Measurements from ENCODE around the gene PPP1R13B. TPM values are rescaled to one million over a fixed set of nuclear protein-coding genes. Genes with fewer than 3 reads are reported as not detected.

PPP1R13B gene
- total and polyA plus RNA-seq, 12 donors, result 21.6 to 124 (median 75.5) TPM

DNA sequence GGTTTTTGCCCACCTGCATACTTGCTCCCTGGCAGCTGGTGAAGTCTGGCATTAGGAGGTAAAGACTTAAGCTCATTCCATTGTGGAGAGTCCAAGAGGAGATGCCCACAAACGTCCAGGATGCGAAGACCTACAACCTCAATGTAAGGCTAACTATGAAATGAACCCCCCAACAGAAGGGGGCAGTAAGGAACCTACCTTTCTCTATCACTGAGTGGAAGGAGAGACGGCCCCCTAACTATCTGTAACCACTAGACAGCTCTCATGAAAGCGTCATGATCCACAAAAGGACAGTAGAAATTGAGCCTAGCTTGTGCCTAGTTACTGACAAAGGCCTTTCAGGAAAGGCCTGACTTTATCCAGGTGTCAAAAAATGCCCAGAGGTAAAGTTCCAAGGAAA lies 76.5 kb downstream of the PPP1R13B start:
- Histone ChIP-seq H3K9me3 (peaks cover 0 to 8% (median 0%) of the 10 kb centered on the region in 11 donors), H3K36me3 (peaks cover 0 to 47% (median 0%) of the 10 kb centered on the region in 9 donors), H3K4me1 (peaks cover 0 to 32% (median 8%) of the 10 kb centered on the region in 9 donors), H3K4me3 (no peak overlapping the region), H3K27me3 (no peaks in the 10 kb centered on the region), H3K27ac (no peak overlapping the region)
- DNase-seq, result no peak
- WGBS, 2 donors, result 65 to 69% methylated on average over 4 of the region's 4 CpGs
- intact Hi-C loops (cut with DNase I), result no loop called here
- ATAC-seq, result peak in 1 of 8 donors; percentile 27
- TF ChIP-seq, protein P1, sequence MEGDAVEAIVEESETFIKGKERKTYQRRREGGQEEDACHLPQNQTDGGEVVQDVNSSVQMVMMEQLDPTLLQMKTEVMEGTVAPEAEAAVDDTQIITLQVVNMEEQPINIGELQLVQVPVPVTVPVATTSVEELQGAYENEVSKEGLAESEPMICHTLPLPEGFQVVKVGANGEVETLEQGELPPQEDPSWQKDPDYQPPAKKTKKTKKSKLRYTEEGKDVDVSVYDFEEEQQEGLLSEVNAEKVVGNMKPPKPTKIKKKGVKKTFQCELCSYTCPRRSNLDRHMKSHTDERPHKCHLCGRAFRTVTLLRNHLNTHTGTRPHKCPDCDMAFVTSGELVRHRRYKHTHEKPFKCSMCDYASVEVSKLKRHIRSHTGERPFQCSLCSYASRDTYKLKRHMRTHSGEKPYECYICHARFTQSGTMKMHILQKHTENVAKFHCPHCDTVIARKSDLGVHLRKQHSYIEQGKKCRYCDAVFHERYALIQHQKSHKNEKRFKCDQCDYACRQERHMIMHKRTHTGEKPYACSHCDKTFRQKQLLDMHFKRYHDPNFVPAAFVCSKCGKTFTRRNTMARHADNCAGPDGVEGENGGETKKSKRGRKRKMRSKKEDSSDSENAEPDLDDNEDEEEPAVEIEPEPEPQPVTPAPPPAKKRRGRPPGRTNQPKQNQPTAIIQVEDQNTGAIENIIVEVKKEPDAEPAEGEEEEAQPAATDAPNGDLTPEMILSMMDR (IDR thresholded peaks at IDR 0.05), result peak in 3 of 9 donors; percentile 12 to 22 (median 21)

DNA sequence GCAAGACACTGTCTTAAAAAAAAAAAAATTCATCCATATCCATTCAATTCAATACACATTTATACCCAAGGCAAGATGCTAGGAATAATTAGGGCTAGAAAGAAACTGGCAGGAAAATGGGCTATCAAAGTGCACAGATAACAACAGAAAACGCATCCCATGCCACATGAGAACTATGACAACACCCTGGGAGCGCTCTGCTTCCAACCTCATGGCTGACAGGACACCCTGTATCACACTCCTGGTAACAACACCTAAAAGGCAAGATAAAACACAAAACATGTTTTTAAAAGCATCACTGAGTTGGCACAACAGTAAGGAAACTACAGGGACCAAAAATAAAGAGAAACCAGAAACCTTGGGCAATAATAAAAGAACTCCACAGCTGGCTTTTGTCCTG lies 76.9 kb downstream of the PPP1R13B start:
- H3K27me3 ChIP-seq, result no peaks in the 10 kb centered on the region
- 67 to 72% methylated on average over 2 of the region's 2 CpGs for WGBS, 2 donors
- DNase-seq, result no peak
- H3K4me1 ChIP-seq, result peaks cover 0 to 29% (median 9%) of the 10 kb centered on the region in 9 donors
- H3K27ac ChIP-seq, result no peak overlapping the region
- peaks cover 0 to 44% (median 0%) of the 10 kb centered on the region in 9 donors for H3K36me3 ChIP-seq
- intact Hi-C loops (cut with DNase I), result no loop called here
- H3K9me3 ChIP-seq, result peaks cover 0 to 8% (median 0%) of the 10 kb centered on the region in 11 donors
- peak in 1 of 8 donors; percentile 80 for ATAC-seq
- no peak overlapping the region for H3K4me3 ChIP-seq
- TF ChIP-seq, protein P1 (IDR thresholded peaks at IDR 0.05), result no peak

DNA sequence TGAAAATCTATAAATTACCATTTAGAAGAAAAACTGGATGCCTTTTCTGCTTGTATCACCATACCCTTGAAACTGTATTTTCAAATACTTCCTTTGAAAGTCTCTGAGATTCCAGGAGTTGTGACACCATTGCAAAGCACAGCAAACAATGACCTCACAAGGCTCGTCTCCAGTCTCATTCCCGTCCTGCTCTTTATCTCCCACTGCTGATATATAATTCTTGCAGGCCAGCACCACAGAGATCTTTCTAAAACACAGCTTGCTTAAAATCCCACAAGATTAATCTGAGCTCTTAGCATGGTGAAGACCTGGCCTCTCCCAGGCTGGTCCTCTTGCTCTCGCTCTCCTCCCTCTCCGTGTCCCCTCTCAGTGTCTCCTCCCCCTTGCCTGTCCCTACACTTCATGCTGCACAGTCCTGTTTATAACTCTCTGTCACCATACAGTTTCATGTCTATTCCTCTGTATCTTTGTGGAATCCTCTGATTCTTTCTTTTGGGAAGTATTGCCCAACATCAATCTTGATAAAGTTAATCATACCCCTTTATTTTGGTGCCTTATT lies 80.0 kb downstream of the PPP1R13B start:
- Histone ChIP-seq H3K27ac (peak overlapping the region in 1 of 10 donors; percentile 6), H3K27me3 (no peaks in the 10 kb centered on the region), H3K36me3 (peaks cover 0 to 42% (median 3%) of the 10 kb centered on the region in 9 donors), H3K9me3 (peaks cover 0 to 6% (median 0%) of the 10 kb centered on the region in 11 donors), H3K4me1 (peaks cover 0 to 28% (median 11%) of the 10 kb centered on the region in 9 donors), H3K4me3 (no peak overlapping the region)
- DNase-seq (no peak), ATAC-seq (peak in 6 of 8 donors; percentile 40 to 71 (median 56))
- intact Hi-C loops (cut with DNase I), result no loop called here
- WGBS, 2 donors, result 42 to 58% methylated on average over 4 of the region's 4 CpGs
- TF ChIP-seq, protein P1 (IDR thresholded peaks at IDR 0.05), result no peak

- no peak for DNase-seq
- ATAC-seq, result no peak
- TF ChIP-seq, protein P1 (IDR thresholded peaks at IDR 0.05), result no peak
- H3K27ac ChIP-seq, result no peak overlapping the region
- H3K4me3 ChIP-seq, result no peak overlapping the region
- no peaks in the 10 kb centered on the region for H3K9me3 ChIP-seq
- no peaks in the 10 kb centered on the region for H3K27me3 ChIP-seq
- intact Hi-C loops (cut with DNase I), result no loop called here
- H3K36me3 ChIP-seq, result peaks cover 0 to 48% (median 3%) of the 10 kb centered on the region in 9 donors
- 84 to 91% methylated on average over 3 of the region's 3 CpGs for WGBS, 2 donors
- peaks cover 0 to 21% (median 11%) of the 10 kb centered on the region in 9 donors for H3K4me1 ChIP-seq
Observed at GRCh38 chr14:103765526-103765925, 81.8 kb downstream of the PPP1R13B start.
